ENCODE measurements around the gene IGFBP3. TPM values are rescaled to one million over a fixed set of nuclear protein-coding genes. Genes with fewer than 3 reads are reported as not detected.
A peak's percentile ranks its signal among the peaks of the same experiment; 100 is the strongest.

IGFBP3 gene
- 197 TPM for total RNA-seq

GRCh38 chr7:45920502-45921380, at the start of gene IGFBP3:
Gene IGFBP3, minus strand, starts transcription at chr7:45921272. Its CDS starts 132 bp downstream, at chr7:45921140.
- intact Hi-C loops (cut with DNase I) = loop anchor here (5.0 kb wide), 2 partner anchors 432 to 1167 kb away; no protein-coding TSS in a partner anchor
- H3K4me3 ChIP-seq = peak within 1 kb of the TSS; percentile 53 to 85
- peak within 1 kb of the TSS; percentile 71 for H3K27ac ChIP-seq
- peaks cover 61% of the 10 kb centered on the region for H3K4me1 ChIP-seq
- no peak for DNase-seq (ENCODE audit: extremely low spot score in 2 of 2)
- peaks cover 0 to 6% of the 10 kb centered on the region in 2 donors for H3K36me3 ChIP-seq
- TF ChIP-seq CTCF (IDR thresholded peaks at IDR 0.05) = no peak
- no peak for TF ChIP-seq POLR2A (IDR thresholded peaks at IDR 0.05)
- TF ChIP-seq POLR2AphosphoS5 (IDR thresholded peaks at IDR 0.05; ENCODE audit: insufficient read depth in 1 of 2, low read depth in 1 of 2) = no peak
- no peaks in the 10 kb centered on the region for H3K27me3 ChIP-seq
- H3K9me3 ChIP-seq = no peaks in the 10 kb centered on the region

GRCh38 chr7:45970454-45970853, 49.4 kb upstream of the IGFBP3 start:
- Histone ChIP-seq H3K4me1 (no peaks in the 10 kb centered on the region), H3K36me3 (no peaks in the 10 kb centered on the region), H3K27ac (no peak overlapping the region), H3K9me3 (no peaks in the 10 kb centered on the region), H3K4me3 (no peak overlapping the region), H3K27me3 (no peaks in the 10 kb centered on the region)
- DNase-seq (ENCODE audit: extremely low spot score in 2 of 2) = peak in 1 of 2 donors; percentile 31
- intact Hi-C loops (cut with DNase I) = no loop called here
- TF ChIP-seq CTCF (IDR thresholded peaks at IDR 0.05) (no peak), POLR2AphosphoS5 (IDR thresholded peaks at IDR 0.05; ENCODE audit: insufficient read depth in 1 of 2, low read depth in 1 of 2) (no peak), POLR2A (IDR thresholded peaks at IDR 0.05) (no peak)

- DNase-seq (ENCODE audit: extremely low spot score in 2 of 2) = peak in 1 of 2 donors; percentile 72
- no peak overlapping the region for H3K27ac ChIP-seq
- H3K27me3 ChIP-seq = no peaks in the 10 kb centered on the region
- intact Hi-C loops (cut with DNase I) = no loop called here
- no peak for TF ChIP-seq POLR2AphosphoS5 (IDR thresholded peaks at IDR 0.05; ENCODE audit: insufficient read depth in 1 of 2, low read depth in 1 of 2)
- H3K9me3 ChIP-seq = no peaks in the 10 kb centered on the region
- H3K4me1 ChIP-seq = no peaks in the 10 kb centered on the region
- H3K36me3 ChIP-seq = no peaks in the 10 kb centered on the region
- no peak overlapping the region for H3K4me3 ChIP-seq
Observed at GRCh38 chr7:45969940-45970339, 48.9 kb upstream of the IGFBP3 start.

- DNase-seq (ENCODE audit: extremely low spot score in 2 of 2) = no peak
- no peaks in the 10 kb centered on the region for H3K27me3 ChIP-seq
- TF ChIP-seq POLR2A (IDR thresholded peaks at IDR 0.05) (no peak), POLR2AphosphoS5 (IDR thresholded peaks at IDR 0.05; ENCODE audit: insufficient read depth in 1 of 2, low read depth in 1 of 2) (no peak), CTCF (IDR thresholded peaks at IDR 0.05) (no peak)
- H3K27ac ChIP-seq = no peak overlapping the region
- no peaks in the 10 kb centered on the region for H3K36me3 ChIP-seq
- H3K4me1 ChIP-seq = no peaks in the 10 kb centered on the region
- no peak overlapping the region for H3K4me3 ChIP-seq
- no peaks in the 10 kb centered on the region for H3K9me3 ChIP-seq
- intact Hi-C loops (cut with DNase I) = no loop called here
Observed at GRCh38 chr7:45968856-45969541, 47.9 kb upstream of the IGFBP3 start.

GRCh38 chr7:45968312-45968711, 47.2 kb upstream of the IGFBP3 start:
- no peaks in the 10 kb centered on the region for H3K36me3 ChIP-seq
- peak in 1 of 2 donors; percentile 61 for DNase-seq (ENCODE audit: extremely low spot score in 2 of 2)
- H3K9me3 ChIP-seq = no peaks in the 10 kb centered on the region
- H3K27ac ChIP-seq = no peak overlapping the region
- intact Hi-C loops (cut with DNase I) = no loop called here
- no peak overlapping the region for H3K4me3 ChIP-seq
- H3K4me1 ChIP-seq = no peaks in the 10 kb centered on the region
- TF ChIP-seq POLR2AphosphoS5 (IDR thresholded peaks at IDR 0.05; ENCODE audit: insufficient read depth in 1 of 2, low read depth in 1 of 2) (no peak), CTCF (IDR thresholded peaks at IDR 0.05) (no peak), POLR2A (IDR thresholded peaks at IDR 0.05) (no peak)
- no peaks in the 10 kb centered on the region for H3K27me3 ChIP-seq

All from vagina (tissue), 2 donors.